Endometrial microvascular endothelial cells (primary cell): Measurements from ENCODE around the gene LRRC8D. TPM values are rescaled to one million over a fixed set of nuclear protein-coding genes. Genes with fewer than 3 reads are reported as not detected.

Experiments used
- in situ Hi-C: cut with HindIII; loops from 2 replicates; pipeline ENCODE4 v1.10.0; 2017; ENCODE audit warnings: low sequenced_read_pairs, low pct_unique_long_range_greater_than_20kb; ENCODE audit errors: inconsistent ontology term
- total RNA-seq: library from RNA; depleted of rRNA; stranded (reverse); fragments of >200 nt; gene quantifications from one replicate; pipeline ENCODE4 v1.2.3, GENCODE V29; 2015; ENCODE audit errors: inconsistent ontology term

Gene LRRC8D
- total RNA-seq, 1 donor from 2014 or later, result 28.3 TPM

DNA sequence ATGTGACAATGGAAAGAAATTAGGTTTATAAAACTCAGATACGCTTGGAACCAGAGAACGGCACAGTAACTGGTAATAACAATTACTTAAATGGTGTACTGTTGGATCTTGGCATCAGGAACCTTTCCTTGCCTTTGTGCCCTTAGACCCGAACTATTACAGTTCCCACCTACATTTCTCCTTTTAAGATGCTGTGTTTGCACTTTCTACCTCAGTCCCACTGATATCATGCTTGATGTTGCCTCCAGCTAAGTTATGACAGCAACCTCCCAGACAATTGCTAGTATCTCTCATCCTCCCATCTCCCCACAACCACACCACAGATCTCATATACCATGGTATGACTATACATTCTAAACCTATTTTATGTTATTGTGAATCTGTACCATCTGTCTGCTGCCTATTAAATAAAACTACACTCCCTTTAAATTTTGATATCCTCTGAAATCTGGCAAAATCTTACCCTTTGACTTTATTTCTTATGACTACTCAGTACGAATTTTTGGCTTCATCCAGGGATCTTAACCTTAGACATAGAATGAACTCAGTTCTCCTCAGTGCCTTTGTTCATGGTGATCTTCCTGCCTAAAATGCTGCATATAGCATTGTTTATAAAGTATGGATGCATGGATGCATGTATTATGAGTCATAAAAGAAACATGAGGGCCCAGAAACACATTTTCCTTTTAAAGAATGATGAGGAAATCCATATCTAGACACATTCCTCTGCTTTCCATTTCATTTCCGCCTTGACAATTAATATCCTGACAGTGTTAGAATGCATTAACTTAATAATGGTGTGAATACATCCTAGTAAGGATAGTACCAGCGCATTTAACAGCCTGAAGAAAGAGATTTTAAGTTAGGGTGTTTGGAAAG is 64.1 kb downstream of the LRRC8D start:
- in situ Hi-C loops, result no loop called here

DNA sequence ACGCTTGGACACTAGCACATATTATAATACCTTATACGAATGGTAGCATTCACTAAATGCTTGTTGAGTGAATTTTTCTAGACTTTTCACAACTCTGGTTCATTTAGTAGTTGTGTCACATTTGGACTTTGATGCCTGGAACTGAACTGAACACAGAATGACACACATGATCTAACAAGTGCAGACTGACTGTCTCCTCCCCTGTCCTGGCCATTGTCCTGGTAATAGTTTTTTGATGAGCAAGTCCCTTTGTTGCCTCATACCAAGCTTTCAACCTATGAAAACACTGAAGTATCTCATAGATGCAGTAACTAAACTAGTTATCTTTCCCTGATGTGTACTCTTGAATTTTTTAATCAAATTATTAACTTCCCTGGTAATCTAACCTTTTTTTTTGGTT is 66.4 kb downstream of the LRRC8D start:
- in situ Hi-C loops, result no loop called here

DNA sequence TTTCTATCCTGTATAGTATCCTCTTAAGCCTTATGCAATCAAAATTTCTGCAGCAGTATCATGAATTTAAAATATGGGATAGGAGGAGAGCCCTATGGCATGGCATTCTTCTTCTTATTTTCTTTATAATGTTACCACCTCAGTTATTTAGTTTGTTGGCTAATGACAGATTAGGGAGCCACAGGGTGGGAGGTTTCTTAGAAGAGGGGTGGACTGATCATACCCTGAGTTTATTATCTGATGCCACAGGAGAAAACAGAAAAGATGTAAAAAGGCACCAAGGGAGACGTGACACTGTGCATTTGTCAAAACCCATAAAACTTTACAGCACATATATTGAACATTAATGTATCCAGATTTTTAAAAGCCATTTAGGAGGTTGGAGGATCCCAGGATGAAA is 66.9 kb downstream of the LRRC8D start:
- in situ Hi-C loops, result no loop called here

DNA sequence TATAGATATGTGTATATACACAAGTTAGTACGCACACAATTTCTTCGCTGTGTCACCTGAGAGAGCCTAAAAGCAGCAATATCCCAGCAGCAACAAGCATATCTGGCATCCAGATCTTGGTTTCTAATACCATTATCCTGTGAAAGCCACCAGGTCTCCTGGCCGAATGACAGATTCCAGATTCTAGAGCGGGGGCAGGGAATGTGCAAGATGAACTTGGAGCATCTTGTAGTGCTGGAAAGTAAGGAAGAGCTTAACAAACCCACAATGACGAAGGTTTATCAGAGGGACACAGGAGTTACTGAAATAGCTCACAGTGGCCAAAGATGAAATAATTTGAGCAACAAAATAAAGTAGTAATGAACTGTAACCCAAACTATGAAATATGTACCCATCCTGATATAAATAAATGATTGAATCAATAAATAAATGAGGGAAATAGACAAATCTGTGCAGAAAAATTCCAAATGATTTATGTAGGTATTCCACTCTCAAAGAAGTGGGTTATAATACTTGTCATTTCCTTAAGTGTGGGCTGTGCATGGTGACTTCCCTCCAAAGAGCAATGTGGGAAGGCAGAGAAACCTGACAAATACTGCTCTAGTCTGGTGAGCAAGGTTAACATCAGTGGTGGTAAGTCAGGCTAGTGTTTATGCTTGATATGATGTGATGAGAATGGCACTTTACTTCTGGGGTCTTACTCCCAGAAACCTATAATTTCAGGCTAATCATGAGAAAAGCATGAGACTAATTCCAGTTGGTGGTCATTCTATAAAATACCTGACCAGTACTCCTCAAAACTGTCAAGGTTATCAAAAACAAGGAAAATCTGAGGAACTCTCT is 67.9 kb downstream of the LRRC8D start:
- in situ Hi-C loops, result no loop called here

DNA sequence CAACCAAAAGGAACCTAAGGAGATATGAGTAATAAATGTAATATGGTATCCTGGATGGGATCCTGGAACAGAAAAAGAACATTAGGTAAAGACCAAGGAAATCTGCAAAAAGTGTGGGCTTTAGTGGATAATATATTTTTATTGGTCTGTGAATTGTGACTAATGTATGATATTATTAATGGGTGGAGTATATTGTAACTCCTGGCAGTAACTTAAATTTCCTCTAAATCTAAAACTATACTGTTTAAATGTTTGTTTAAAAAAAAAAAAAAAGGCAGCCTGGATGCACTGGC is 68.4 kb downstream of the LRRC8D start:
- in situ Hi-C loops, result no loop called here

DNA sequence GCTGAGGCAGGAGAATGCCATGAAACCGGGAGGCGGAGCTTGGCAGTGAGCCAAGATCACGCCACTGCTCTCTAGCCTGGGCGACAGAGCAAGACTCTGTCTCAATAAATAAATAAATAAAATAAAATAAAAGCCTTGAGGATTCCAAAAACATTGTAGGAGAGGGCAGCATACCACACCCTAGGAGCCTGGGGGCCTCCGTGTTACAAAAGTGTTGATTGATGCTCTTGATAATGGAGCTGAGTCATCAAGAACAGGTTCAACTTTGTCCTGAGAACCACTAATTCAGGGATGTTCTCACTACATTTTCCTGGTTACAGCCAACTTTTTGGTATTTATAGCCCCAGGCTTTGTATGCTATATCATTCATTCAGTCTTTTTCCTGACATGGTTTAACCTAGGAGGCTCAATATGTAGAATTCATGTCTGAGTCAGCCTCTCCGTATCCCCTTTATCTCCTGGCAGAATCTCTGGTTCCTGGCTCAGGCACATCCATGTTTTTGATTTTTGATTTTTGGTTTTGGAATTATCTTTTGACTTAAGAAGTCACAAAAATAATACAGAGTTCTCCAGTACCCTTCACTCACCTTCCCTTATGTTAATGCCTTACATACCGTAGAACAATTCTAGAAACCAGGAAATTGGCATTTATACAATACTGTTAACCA is 69.4 kb downstream of the LRRC8D start:
- in situ Hi-C loops, result no loop called here

DNA sequence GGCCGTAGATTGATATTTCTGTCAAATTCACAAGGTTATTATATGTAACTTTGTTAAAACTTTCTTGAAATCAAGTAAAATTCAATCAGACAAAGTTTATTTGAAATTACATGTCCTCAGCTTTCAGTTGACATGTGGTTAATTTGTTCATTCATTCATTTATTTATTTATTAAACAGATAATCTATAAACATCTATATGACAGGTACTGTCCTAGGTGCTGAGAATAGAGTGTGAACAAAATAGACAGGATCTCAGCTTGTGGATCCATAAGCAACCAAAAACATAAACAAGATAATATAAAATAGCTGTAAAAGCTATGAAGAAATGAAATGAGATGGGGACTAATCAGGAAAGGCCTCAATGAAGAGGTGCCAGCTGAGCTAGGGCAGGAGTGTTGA is 72.0 kb downstream of the LRRC8D start:
- in situ Hi-C loops, result no loop called here

DNA sequence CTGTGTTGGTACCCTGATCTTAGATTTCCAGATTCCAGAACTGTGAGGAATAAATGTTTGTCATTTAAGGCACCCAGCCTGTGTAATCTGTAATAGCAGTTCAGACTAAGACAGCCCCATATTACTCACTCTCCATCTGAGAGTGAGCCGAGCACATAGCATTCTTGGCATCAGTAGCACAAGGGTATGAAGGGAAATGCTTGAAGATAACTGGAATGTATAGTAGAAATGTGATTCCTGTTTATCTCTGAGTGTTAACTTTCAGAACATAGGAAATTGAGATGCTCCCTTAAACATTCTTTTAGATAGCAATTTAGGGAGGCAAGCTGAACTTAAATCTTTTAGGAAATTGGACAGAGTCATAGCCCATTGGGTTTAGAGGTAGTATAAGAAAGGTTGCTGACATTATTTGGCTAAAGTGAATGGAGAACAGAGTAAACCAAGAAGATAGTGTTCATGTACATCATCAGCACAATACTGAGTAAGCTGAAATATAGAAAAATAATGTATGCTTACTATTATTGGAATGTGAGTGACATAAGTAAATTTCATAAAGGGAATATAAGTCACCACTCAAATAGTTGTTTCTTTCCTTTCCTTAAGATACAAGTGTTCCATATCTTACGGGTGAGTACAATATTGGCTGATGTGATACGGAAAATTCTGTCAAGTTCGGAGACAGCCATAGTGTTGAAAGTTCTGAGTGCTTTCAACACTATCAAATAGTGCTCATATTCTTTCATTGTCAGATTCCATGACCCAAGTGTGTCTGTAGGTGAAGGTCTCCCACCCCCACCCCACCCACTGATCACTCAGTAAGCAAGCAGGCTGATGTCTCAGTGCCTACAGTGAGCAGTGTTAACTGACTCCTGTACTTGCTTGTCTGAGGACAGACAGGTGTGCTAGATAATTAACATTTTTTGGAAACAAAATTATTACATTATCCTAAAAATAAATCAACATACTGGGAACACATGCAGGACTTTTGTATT is 73.7 kb downstream of the LRRC8D start:
- in situ Hi-C loops, result no loop called here

DNA sequence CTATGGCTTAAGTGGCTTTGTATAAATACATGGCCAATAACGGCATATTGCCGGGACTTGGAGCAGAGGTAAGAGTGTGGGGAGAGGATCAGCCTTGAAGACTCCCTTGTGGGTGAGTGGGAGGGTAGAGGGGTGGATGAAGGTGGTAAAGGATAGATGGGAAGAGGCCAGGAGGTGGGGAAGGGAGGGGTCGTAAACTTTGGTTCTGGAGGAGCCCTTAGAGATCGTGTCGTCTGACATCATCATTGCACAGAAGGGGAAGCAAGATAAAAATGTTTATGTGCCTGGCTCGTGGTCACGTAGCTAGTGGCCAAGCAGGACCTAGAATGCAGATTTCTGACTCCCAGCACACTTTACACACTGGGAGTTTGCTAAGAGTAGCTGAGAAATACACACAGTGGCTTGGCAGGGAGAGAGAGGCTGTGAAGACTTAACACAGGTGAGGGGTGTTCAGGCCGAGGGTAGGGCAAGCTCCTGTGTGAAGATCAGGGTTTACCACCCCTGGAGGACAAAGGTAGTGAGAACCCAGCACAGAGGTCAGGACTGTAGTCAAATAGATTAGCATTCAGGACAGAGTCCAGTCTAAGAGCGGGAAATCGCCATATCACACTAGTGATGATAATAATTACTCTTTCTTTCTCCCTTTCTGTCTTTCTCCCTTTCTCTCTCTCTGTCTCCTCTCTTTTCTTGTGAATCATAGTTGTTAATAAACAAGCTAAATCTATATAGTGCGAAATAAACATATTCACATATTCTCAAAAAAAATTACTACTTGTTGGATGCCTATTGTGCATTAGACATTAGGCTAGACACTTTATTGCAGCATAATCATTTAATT is 75.5 kb downstream of the LRRC8D start:
- in situ Hi-C loops, result no loop called here

DNA sequence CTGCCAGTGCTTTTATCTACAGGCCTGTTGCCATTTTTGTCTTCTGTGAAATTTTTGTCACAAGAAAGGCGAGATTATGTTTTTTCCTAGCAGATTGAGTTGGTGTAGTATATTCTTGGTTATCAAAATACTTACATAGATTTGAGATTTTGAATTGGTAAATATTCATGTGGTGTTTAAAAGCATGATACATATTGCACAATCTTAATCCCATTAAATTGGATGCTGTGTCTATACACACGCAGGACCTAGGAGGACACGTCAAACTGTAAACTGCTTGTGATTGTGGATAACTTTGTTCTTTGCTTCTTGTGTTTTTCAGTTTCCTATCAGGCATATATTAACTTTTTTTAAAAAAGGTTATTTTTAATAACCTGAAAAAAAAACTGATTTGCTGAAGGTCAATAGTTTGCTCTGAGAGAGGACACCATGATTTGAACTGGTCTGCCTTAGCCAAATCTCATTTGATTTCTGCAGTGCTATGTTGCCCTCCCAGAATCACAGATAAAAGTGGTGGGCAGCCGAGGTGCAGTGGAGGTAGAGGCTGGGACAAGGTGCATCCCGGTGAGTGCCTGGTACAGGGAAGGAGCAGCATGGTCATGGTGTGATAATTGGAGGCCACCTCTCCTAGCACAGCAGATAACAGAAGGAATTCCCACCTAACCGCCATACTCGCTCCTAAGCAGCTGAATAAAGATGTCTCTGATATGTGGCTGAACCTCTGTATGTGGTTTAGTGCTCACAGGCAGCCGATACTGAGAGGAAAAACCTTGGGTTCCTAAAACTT is 76.7 kb downstream of the LRRC8D start:
- in situ Hi-C loops, result no loop called here

DNA sequence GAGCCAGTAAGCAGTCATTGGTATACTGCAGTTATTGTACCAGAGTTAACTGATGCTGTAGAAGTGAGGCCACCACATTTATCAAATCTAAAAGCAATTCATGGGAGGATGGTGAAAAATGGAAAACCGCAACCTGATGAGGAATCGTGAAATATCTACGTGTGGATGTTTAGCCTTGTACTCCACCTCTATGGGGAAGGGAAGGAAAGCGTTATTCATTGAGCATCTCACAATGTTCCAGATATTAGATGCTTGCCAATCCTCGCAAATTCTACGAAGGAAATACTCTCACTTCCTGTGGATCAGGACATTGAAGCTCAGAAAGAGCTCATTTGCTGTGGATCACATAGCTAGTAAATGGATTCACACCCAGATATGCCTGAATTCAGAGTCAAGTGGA is 77.3 kb downstream of the LRRC8D start:
- in situ Hi-C loops, result no loop called here

DNA sequence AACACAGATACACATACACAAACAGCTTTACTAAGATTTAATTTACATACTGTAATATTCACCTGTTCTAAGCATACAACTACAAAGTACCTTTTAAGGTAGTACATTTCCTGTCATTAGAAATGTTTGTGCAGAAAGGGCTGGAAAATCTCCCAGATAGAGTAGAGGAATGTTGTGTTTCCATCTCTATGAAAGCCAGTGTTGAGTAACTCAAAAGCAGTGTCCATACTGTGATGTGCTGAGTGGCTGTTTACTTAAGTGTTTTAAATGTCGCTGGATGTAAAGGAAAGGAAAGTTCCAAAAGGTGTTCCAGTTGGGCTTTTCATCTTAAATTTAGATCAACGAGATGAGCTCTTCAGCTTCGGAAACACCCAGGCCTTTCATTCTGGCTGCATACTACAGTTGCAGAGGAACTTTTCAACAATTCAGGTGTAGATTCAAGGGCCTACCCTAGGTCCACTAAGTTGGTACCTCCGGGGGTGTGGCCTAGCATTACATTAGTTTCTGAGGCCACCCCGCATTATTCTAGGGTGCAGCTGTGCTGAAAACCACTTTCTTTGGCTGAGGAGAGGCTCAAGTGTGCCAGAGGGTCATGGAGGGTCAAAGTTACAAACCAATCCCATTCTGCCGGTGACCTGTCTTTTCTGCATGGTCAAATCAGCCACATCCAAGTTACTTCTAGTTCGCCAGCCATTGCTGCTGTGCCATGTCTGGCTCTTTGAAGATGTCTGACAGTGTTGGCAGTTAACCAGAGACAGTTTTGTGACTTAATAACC is 78.1 kb downstream of the LRRC8D start:
- in situ Hi-C loops, result no loop called here

DNA sequence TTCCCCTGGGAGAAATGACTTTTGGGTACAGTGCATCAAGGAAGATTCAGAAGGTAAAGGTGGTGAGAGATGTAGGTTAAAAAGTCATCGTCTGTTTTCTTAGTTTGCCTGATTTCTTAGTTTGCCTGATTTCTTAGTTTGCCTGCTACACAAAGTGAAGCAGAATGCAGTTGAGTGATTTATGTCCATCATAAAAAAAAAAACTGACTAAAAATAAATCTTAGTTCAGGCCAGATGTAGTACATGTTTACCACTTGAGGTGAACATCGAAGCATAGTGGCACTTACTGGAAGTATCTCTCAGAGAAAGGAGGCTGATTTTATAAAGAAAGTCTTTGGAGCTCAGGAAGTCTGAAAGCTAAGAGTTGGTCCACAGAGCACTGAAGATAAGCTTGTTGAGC is 79.5 kb downstream of the LRRC8D start:
- in situ Hi-C loops, result no loop called here

DNA sequence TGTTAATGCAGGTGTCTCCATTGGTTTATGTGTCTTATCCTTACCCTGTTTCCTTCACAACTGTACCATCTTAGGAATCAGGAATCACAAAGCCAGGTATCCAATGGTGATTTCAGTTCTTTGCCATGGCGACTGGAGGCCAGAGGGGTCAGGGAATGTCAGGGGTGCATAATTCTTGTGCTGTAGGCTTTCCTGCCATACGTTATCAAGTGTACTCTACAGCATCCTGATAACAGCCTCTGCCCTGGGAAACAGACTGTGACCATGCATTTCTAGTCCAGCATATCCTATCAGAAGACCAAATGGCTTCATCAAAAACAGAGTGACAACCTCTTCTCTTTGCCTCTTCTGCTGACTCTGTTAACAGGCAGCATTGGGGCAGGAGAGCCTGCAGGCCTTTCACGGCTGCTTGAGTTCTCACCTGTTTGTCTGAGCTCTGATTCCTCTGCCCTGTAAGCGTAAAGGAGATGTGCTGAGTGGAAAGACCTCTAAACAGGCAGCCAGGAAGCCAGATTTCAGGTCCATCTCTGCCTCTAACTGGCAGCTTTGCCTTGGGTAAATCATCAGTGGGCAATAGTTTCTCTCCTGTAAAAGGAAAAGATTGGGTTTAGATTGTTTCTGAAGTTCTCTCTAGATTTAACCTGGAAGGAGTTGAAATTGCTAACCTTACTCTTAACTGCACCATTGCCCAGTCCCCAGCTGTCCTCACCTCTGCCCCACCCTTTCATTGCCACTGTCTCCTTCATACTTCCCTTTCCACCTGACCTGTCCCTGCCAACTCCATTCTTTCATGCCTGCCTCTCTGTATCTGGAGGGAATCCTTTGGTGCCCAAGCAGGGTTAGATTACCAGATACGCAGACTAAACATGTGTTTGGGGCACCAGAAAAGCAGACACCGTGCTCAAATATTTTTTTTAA is 80.2 kb downstream of the LRRC8D start:
- in situ Hi-C loops, result no loop called here

DNA sequence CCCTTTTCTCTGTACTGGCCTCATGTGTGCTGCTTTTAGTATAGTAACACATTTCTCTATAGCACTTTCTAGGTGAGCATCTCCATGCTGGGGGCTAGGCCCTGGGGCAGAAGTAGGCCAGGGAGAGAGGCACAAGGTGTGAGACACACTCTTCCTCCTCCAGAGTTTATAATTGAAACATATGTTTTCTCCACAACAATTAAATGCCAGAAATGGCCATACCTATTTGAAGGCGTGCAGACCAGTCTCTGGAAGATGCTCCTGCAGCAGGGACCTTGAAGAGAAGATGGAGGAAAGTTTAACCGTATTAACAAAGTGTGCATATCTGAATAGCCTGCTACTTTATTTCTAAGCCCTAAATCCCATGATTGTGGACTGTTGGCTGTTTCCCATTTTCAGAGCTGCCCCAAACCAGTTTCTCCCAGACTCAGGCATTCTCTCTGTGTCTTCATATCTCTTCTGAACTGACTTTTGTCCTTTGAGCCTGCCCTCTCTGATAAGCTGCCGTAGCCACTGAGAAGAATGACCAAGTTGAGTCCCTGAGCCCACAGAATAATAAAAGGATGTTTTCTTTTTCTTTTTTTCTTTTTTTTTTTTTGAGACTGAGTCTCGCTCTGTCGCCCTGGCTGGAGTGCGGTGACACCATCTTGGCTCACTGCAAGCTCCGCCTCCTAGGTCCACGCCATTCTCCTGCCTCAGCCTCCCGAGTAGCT is 81.3 kb downstream of the LRRC8D start:
- in situ Hi-C loops, result no loop called here
